GM18873 (cell line): ENCODE measurements around the gene UBAC1.
"Not testable (repeated sequence)": the region's sequence is repeated elsewhere in the genome, so short reads cannot be mapped to it uniquely, and the experiment has no call there.

Source experiments
- ATAC-seq: cut with Tn5 transposase; IDR thresholded peaks from one replicate; pipeline ENCODE4 v1.9.1; 2021; ENCODE audit warnings: mild to moderate bottlenecking, moderate library complexity, moderate number of reproducible peaks; ENCODE audit not compliant: unreplicated experiment, low FRiP score

The UBAC1 gene

GRCh38 chr9:135905380-135906258, 55.6 kb downstream of the UBAC1 start:
- ATAC-seq: no peak

- no peak for ATAC-seq
Observed at GRCh38 chr9:135903786-135904520, 57.2 kb downstream of the UBAC1 start.

- no peak for ATAC-seq
Observed at GRCh38 chr9:135903358-135903656, 57.9 kb downstream of the UBAC1 start.

GRCh38 chr9:135902655-135903357, 58.4 kb downstream of the UBAC1 start:
- no peak for ATAC-seq

- no peak for ATAC-seq
Observed at GRCh38 chr9:135901826-135902225, 59.3 kb downstream of the UBAC1 start.

- no peak for ATAC-seq
Observed at GRCh38 chr9:135901031-135901758, 60.0 kb downstream of the UBAC1 start.

GRCh38 chr9:135898634-135899407, 62.4 kb downstream of the UBAC1 start:
- ATAC-seq: no peak

GRCh38 chr9:135896626-135897025, 64.5 kb downstream of the UBAC1 start:
- no peak for ATAC-seq

- no peak for ATAC-seq
Observed at GRCh38 chr9:135896205-135896604, 65.0 kb downstream of the UBAC1 start.

GRCh38 chr9:135895202-135895848, 65.8 kb downstream of the UBAC1 start:
- ATAC-seq: no peak

- ATAC-seq: no peak
Observed at GRCh38 chr9:135893104-135893503, 68.1 kb downstream of the UBAC1 start.

GRCh38 chr9:135892327-135892726, 68.8 kb downstream of the UBAC1 start:
- not testable (repeated sequence) for ATAC-seq

- ATAC-seq: no peak
Observed at GRCh38 chr9:135891027-135891631, 70.0 kb downstream of the UBAC1 start.

GRCh38 chr9:135890190-135891026, 70.8 kb downstream of the UBAC1 start:
- ATAC-seq: no peak

- no peak for ATAC-seq
Observed at GRCh38 chr9:135889564-135890189, 71.5 kb downstream of the UBAC1 start.

GRCh38 chr9:135888766-135889394, 72.3 kb downstream of the UBAC1 start:
- no peak for ATAC-seq

- no peak for ATAC-seq
Observed at GRCh38 chr9:135888126-135888765, 72.9 kb downstream of the UBAC1 start.
